ENCODE data around the gene SLC26A5.

DNA sequence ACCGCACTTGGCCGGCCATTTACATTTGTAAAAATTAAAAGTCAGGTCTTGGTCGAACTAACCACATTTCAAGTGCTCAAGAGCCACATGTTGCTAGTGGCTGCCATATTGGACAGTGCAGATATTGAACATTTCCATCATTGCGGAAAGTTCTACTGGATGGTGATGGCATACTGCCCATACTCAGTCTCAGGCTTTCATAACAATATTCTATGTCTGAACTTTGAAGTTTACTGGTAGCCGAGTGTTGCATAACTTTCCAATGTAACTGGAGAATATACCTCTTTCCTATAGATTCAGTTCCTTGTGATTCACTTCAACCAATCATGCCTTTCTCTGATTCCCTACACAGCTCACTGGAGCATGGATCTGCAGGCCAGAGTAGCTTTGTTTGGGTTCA lies 54.9 kb downstream of the SLC26A5 start:
- TF ChIP-seq GATA2 (IDR thresholded peaks at IDR 0.05; ENCODE audit: low read depth, low read length) (no peak), GATA3 (IDR thresholded peaks at IDR 0.05; ENCODE audit: low read depth, low read length) (no peak)

Measured in SH-SY5Y (cell line).